HG02678 (cell line): ENCODE measurements around the gene CSGALNACT2.
A peak's percentile ranks its signal among the peaks of the same experiment; 100 is the strongest.
"Not testable (repeated sequence)": the region's sequence is repeated elsewhere in the genome, so short reads cannot be mapped to it uniquely, and the experiment has no call there.

Experiments
- ATAC-seq: cut with Tn5 transposase; IDR thresholded peaks from one replicate; pipeline ENCODE4 v1.9.1; 2021; ENCODE audit warnings: mild to moderate bottlenecking, moderate library complexity; ENCODE audit not compliant: unreplicated experiment

Gene CSGALNACT2

GRCh38 chr10:43138021-43138756 is at the start of gene CSGALNACT2:
TSS of gene CSGALNACT2 (plus strand) at chr10:43138445. CDS start at chr10:43155150, 16,705 bp downstream.
- peak; percentile 65 for ATAC-seq

- no peak for ATAC-seq
These were observed 48.7 kb upstream of the CSGALNACT2 start for GRCh38 chr10:43089519-43089918.

- ATAC-seq: no peak
These were observed 48.1 kb upstream of the CSGALNACT2 start for GRCh38 chr10:43090188-43090587.

GRCh38 chr10:43090664-43091063 is 47.6 kb upstream of the CSGALNACT2 start:
- no peak for ATAC-seq

- no peak for ATAC-seq
These were observed 46.4 kb upstream of the CSGALNACT2 start for GRCh38 chr10:43091846-43092245.

- no peak for ATAC-seq
These were observed 44.7 kb upstream of the CSGALNACT2 start for GRCh38 chr10:43093423-43094076.

GRCh38 chr10:43094085-43094484 is 44.2 kb upstream of the CSGALNACT2 start:
- no peak for ATAC-seq

GRCh38 chr10:43099339-43099738 is 38.9 kb upstream of the CSGALNACT2 start:
- not testable (repeated sequence) for ATAC-seq

GRCh38 chr10:43099928-43100327 is 38.3 kb upstream of the CSGALNACT2 start:
- no peak for ATAC-seq

- ATAC-seq: no peak
These were observed 37.9 kb upstream of the CSGALNACT2 start for GRCh38 chr10:43100366-43100765.

GRCh38 chr10:43102063-43102828 is 36.0 kb upstream of the CSGALNACT2 start:
- no peak for ATAC-seq

GRCh38 chr10:43105102-43105955 is 32.9 kb upstream of the CSGALNACT2 start:
- ATAC-seq: peak; percentile 80

GRCh38 chr10:43105956-43106229 is 32.4 kb upstream of the CSGALNACT2 start:
- no peak for ATAC-seq

GRCh38 chr10:43106256-43107091 is 31.8 kb upstream of the CSGALNACT2 start:
- ATAC-seq: no peak

- no peak for ATAC-seq
These were observed 29.3 kb upstream of the CSGALNACT2 start for GRCh38 chr10:43108951-43109350.

GRCh38 chr10:43109671-43110249 is 28.5 kb upstream of the CSGALNACT2 start:
- ATAC-seq: no peak

- ATAC-seq: peak; percentile 78
These were observed 27.7 kb upstream of the CSGALNACT2 start for GRCh38 chr10:43110338-43111071.

GRCh38 chr10:43111101-43111500 is 27.1 kb upstream of the CSGALNACT2 start:
- no peak for ATAC-seq
